ENCODE data around the gene GULP1. TPM values are rescaled to one million over a fixed set of nuclear protein-coding genes. Genes with fewer than 3 reads are reported as not detected.

The GULP1 gene
- total and polyA plus RNA-seq, 2 of the 4 experiments (the other 2 are of a cell fraction): 24.4 to 40.1 TPM

DNA sequence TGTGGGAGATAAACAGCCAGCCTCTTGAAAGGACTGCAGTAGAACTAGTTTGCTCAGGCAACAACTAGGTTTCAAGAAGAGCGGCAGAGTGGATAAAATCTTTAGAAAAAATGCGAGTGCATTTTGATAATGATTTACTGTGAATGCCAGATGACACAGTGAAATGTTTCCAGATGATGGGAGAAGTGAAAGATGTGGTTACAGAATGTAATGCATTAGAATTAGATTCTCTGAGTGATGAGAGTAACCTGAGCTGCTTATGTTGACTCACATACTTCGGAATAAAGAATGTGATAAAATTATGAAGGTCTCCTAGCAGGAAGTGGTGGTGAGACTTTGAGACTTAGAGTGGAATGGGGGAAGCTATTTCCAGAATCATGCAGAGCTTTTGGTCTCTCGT lies 184.3 kb downstream of the GULP1 start:
- Histone ChIP-seq H3K4me3 (ENCODE audit: insufficient read depth, low read depth, low read length) (no peak overlapping the region), H3K23ac (ENCODE audit: low read depth, low read length) (no peak overlapping the region), H2BK15ac (ENCODE audit: low read depth, low read length) (no peak overlapping the region), H3K36me3 (ENCODE audit: control insufficient read depth, insufficient read depth, low read length) (no peaks in the 10 kb centered on the region), H3K4me2 (ENCODE audit: low read depth, low read length) (peak overlapping the region; percentile 80; the same call in 1 of the 2 replicates), H2AFZ (replicated peaks; ENCODE audit: low read length, poor library complexity) (no peak overlapping the region), H3K9me3 (ENCODE audit: control insufficient read depth, insufficient read depth, low read length) (no peaks in the 10 kb centered on the region), H2BK120ac (ENCODE audit: low read depth, low read length) (no peak overlapping the region), H3K4me1 (ENCODE audit: control insufficient read depth, insufficient read depth, low read length) (peaks cover 4% of the 10 kb centered on the region; the same call in 1 of the 2 replicates), H3K18ac (ENCODE audit: low read depth, low read length) (peak overlapping the region; percentile 61; the same call in 1 of the 2 replicates), H4K91ac (ENCODE audit: insufficient read depth, low read depth, low read length) (no peak overlapping the region; the same call in 1 of the 2 replicates), H3K4ac (ENCODE audit: low read depth, low read length) (no peak overlapping the region), H3K27ac (ENCODE audit: insufficient read depth, low read length) (no peak overlapping the region), H4K20me1 (ENCODE audit: insufficient read depth, low read length) (no peaks in the 10 kb centered on the region; the same call in 1 of the 2 replicates), H3K79me1 (ENCODE audit: low read depth in 1 of 2, low read length in 2 of 2) (peaks cover 10 to 29% of the 10 kb centered on the region in 2 experiments; a peak in 3 of 4 replicates), H2AK9ac (replicated peaks; ENCODE audit: low read depth, low read length, poor library complexity) (no peak overlapping the region), H4K8ac (ENCODE audit: low read depth in 2 of 2, low read length in 2 of 2) (no peak overlapping the region), H3K27me3 (ENCODE audit: control insufficient read depth, insufficient read depth, low read length) (no peaks in the 10 kb centered on the region), H3K56ac (ENCODE audit: extremely low read depth, insufficient read depth, low read length) (no peak overlapping the region), H2AK5ac (ENCODE audit: low read depth, low read length) (no peak overlapping the region), H3K9me1 (ENCODE audit: insufficient read depth, low read length) (peaks cover 3% of the 10 kb centered on the region; the same call in 1 of the 2 replicates), H2BK5ac (ENCODE audit: low read depth, low read length, poor library complexity, severe bottlenecking) (no peak overlapping the region), H3K9ac (ENCODE audit: low read depth, low read length) (no peak overlapping the region), H2BK20ac (ENCODE audit: low read depth, low read length) (no peak overlapping the region), H3K14ac (replicated peaks; ENCODE audit: low read depth, low read length) (no peak overlapping the region; the same call in 1 of the 2 replicates), H4K5ac (ENCODE audit: low read depth, low read length) (no peak overlapping the region; the same call in 1 of the 2 replicates)
- CTCF ChIA-PET: no interaction called here
- DNase-seq: peak; percentile 62
- 90% methylated on average over 3 of the region's 4 CpGs; no CpG with 5 or more reads in 1 of the 2 experiments for WGBS, 2 experiments (ENCODE audit: extremely low coverage in 2 of 2, insufficient read length in 1 of 2)
- in situ Hi-C loops (cut with MboI; ENCODE audit: low sequenced_read_pairs) (no loop called here), intact Hi-C loops (cut with micrococcal nuclease) (no loop called here), dilution Hi-C loops (cut with HindIII; ENCODE audit: low sequenced_read_pairs, unreplicated experiment) (no loop called here)
- peak; percentile 80 for ATAC-seq (ENCODE audit: low read depth)
- no peak for TF ChIP-seq RAD21 (IDR thresholded peaks at IDR 0.05; ENCODE audit: low read length)
- TF ChIP-seq MAZ (IDR thresholded peaks at IDR 0.05; ENCODE audit: borderline replicate concordance, low read depth, low read length): no peak
- TF ChIP-seq POLR2A (IDR thresholded peaks at IDR 0.05; ENCODE audit: low read depth, low read length): no peak
- TF ChIP-seq BHLHE40 (IDR thresholded peaks at IDR 0.05; ENCODE audit: low read depth, low read length): no peak
- no peak for TF ChIP-seq RCOR1 (IDR thresholded peaks at IDR 0.05; ENCODE audit: insufficient replicate concordance, low read length)
- no peak for TF ChIP-seq SMC3 (IDR thresholded peaks at IDR 0.05; ENCODE audit: low read depth, low read length)
- TF ChIP-seq MXI1 (IDR thresholded peaks at IDR 0.05; ENCODE audit: borderline replicate concordance, low read depth, low read length): no peak
- no peak for TF ChIP-seq CEBPB (IDR thresholded peaks at IDR 0.05; ENCODE audit: low read depth, low read length)
- TF ChIP-seq, protein P1, sequence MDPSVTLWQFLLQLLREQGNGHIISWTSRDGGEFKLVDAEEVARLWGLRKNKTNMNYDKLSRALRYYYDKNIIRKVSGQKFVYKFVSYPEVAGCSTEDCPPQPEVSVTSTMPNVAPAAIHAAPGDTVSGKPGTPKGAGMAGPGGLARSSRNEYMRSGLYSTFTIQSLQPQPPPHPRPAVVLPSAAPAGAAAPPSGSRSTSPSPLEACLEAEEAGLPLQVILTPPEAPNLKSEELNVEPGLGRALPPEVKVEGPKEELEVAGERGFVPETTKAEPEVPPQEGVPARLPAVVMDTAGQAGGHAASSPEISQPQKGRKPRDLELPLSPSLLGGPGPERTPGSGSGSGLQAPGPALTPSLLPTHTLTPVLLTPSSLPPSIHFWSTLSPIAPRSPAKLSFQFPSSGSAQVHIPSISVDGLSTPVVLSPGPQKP (IDR thresholded peaks at IDR 0.05; ENCODE audit: borderline replicate concordance, low read depth, low read length): no peak
- no peak for TF ChIP-seq FOS (IDR thresholded peaks at IDR 0.05; ENCODE audit: low read depth, low read length)
- TF ChIP-seq NFE2L2 (IDR thresholded peaks at IDR 0.05; ENCODE audit: low read depth, low read length): no peak
- no peak for TF ChIP-seq CHD1 (IDR thresholded peaks at IDR 0.05; ENCODE audit: low read depth, low read length)
- TF ChIP-seq, protein P2, sequence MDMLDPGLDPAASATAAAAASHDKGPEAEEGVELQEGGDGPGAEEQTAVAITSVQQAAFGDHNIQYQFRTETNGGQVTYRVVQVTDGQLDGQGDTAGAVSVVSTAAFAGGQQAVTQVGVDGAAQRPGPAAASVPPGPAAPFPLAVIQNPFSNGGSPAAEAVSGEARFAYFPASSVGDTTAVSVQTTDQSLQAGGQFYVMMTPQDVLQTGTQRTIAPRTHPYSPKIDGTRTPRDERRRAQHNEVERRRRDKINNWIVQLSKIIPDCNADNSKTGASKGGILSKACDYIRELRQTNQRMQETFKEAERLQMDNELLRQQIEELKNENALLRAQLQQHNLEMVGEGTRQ (IDR thresholded peaks at IDR 0.05; ENCODE audit: low read depth, low read length): no peak
- no peak for TF ChIP-seq RFX5 (IDR thresholded peaks at IDR 0.05; ENCODE audit: low read depth, low read length)
- TF ChIP-seq, protein P3, sequence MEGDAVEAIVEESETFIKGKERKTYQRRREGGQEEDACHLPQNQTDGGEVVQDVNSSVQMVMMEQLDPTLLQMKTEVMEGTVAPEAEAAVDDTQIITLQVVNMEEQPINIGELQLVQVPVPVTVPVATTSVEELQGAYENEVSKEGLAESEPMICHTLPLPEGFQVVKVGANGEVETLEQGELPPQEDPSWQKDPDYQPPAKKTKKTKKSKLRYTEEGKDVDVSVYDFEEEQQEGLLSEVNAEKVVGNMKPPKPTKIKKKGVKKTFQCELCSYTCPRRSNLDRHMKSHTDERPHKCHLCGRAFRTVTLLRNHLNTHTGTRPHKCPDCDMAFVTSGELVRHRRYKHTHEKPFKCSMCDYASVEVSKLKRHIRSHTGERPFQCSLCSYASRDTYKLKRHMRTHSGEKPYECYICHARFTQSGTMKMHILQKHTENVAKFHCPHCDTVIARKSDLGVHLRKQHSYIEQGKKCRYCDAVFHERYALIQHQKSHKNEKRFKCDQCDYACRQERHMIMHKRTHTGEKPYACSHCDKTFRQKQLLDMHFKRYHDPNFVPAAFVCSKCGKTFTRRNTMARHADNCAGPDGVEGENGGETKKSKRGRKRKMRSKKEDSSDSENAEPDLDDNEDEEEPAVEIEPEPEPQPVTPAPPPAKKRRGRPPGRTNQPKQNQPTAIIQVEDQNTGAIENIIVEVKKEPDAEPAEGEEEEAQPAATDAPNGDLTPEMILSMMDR (conservative IDR thresholded peaks at IDR 0.05; ENCODE audit: low read depth, low read length): no peak
- no peak for TF ChIP-seq MAFK (IDR thresholded peaks at IDR 0.05; ENCODE audit: low read depth, low read length)
- POLR2A ChIA-PET (ENCODE audit: unreplicated experiment): no interaction called here
- BruUV-seq (replicated peaks): no TSS peak
